Stimulated activated CD8-positive, alpha-beta memory T cell treated with anti-CD3 and anti-CD28 coated beads, Interleukin-15, amount 100 ng/mL, for 1 hour (primary cell): ENCODE results near the gene SGSM2.
"Not testable (repeated sequence)": the region's sequence is repeated elsewhere in the genome, so short reads cannot be mapped to it uniquely, and the experiment has no call there.

Source experiments
- DNase-seq: peaks from one replicate; pipeline ENCODE4 v3.0.0-alpha.2; 2020; ENCODE audit warnings: low read depth

The SGSM2 gene, protein sequence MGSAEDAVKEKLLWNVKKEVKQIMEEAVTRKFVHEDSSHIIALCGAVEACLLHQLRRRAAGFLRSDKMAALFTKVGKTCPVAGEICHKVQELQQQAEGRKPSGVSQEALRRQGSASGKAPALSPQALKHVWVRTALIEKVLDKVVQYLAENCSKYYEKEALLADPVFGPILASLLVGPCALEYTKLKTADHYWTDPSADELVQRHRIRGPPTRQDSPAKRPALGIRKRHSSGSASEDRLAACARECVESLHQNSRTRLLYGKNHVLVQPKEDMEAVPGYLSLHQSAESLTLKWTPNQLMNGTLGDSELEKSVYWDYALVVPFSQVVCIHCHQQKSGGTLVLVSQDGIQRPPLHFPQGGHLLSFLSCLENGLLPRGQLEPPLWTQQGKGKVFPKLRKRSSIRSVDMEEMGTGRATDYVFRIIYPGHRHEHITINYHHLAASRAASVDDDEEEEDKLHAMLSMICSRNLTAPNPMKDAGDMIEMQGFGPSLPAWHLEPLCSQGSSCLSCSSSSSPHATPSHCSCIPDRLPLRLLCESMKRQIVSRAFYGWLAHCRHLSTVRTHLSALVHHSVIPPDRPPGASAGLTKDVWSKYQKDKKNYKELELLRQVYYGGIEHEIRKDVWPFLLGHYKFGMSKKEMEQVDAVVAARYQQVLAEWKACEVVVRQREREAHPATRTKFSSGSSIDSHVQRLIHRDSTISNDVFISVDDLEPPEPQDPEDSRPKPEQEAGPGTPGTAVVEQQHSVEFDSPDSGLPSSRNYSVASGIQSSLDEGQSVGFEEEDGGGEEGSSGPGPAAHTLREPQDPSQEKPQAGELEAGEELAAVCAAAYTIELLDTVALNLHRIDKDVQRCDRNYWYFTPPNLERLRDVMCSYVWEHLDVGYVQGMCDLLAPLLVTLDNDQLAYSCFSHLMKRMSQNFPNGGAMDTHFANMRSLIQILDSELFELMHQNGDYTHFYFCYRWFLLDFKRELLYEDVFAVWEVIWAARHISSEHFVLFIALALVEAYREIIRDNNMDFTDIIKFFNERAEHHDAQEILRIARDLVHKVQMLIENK

DNA sequence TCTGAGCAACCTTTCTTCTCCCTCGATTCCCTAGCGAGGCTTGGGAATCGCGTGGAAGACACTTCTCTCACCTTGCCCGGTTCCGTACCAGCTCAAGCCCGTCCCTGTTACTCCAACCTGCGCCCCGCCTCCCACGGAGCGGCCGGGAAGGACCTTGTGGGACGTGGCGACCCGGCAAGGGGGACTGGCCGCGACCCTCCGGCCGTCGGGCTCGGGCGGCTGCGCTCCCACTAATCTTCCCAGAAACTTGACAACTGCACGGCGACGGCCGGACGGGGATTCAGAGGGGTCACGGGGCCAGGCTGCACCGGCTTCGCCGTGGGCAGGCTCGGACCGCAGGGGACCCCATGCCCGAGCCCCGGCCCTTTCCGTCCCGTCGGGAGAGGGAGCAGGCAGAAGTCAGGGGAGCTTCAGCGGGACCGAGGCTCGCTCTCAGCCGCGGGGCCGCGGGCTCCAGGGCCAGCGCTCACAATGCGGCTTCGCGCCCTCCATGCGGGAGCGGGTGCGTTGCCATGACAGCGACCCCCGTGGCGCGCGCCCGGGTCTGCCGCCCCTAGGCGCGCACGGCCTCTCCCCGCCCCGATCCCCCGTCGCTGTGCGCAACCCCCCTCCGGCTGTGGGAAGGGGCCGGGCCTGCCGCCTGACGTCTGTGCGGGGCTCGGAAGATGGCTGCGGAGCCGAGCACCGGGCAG is at the start of gene SGSM2:
SGSM2 (plus strand) TSS at position 650 of the 692 bp plus-strand sequence. CDS start 188 bp downstream, outside the sequence.
- DNase-seq, result no peak

DNA sequence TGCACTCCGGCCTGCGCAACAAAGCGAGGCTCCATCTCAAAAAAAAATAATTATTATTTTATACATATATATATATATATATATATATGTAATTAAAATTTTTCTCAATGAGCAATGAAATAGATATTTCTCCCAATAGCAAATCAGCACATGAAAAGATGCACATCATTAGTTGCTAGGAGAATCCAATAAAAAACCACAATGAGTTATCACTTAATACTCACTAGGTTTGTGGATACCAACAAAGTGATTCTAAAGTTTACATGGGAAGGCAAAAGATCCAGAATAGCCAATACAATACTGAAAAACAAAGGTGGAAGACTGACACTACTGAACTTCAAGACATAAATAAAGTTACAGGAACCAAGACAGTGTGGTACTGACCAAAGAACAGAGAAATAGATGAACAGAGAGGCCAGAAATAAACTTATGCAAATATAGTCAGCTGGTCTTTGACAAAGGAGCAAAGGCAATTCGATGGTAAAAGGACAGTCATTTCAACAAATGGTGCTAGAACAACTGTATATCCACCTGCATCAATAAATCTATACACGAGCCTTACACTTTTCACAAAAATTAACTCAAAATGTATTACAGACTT is 47.3 kb upstream of the SGSM2 start:
- DNase-seq, result no peak

DNA sequence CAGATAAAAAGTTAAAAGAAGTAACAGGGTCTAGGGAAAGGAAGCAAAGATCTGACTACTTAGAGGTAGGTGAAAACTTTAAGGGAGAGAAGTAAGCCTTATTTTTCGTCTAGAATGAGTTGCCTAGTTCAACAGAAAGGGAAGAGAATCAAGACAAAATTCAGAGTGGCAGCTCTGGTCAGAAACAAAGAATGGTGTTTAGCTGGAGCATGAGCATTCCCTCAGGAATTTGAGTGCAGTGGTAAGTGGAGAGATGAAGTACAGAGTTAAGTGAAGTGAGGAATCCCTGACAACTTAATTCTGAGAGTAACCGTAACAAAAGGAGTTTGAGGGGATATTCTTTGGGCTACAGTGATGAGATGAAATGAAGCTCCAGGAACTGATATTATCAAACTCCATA is 45.2 kb upstream of the SGSM2 start:
- DNase-seq, result no peak

DNA sequence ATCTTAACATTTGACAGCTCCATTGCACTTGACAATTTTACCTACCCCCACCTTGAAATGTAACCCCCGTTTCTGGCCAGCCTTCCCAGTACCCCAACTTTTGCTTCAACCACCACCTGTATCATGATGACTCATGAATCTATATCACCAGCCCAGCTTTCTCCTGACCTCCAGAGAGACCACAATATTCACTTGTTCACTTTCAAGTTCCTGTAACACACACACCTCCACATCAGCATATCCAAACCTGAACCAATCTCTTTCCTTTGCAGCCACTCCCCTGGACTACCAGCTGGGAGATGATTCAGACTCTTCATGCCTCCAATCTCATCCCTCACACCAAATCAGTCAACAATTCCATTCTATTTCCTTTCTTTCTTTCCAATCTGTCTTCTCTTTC is 41.7 kb upstream of the SGSM2 start:
- no peak for DNase-seq

DNA sequence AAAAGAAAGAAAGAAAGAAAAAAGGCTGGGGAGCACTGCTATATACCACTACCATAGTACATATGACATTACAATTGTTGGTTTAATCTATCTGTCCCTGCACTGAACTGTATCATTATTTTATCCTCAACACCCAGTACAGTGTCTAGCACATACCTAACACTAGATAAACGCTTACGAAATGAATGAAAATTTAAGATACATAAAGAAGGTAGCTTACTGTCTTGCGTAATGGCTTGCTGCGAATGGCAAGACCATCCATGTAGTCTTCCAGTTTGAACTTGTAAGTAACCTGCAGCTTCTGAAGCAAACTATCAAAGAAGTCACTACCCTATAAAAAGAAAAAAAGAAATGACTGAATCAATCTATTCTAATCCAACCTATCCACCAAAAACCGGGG is 40.3 kb upstream of the SGSM2 start:
- no peak for DNase-seq

DNA sequence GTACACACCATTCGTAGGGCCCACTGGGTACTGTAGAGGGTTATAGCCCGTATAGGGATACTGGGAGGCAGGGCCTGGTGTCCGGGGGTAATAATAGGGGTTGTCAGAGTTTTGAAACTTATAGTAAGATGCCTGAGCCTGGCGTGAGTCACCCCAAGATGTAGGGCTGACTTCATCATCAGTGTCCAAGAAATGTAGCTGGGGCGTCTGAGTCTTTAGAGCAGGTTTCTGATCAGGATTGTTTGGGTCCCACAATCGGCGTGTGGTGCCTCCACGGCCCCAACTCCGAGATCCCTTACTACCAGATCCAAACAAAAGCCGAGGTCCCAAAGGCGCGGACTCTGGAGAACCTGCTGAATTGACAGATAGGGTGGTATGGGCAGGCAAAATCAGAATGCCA is 38.2 kb upstream of the SGSM2 start:
- no peak for DNase-seq

DNA sequence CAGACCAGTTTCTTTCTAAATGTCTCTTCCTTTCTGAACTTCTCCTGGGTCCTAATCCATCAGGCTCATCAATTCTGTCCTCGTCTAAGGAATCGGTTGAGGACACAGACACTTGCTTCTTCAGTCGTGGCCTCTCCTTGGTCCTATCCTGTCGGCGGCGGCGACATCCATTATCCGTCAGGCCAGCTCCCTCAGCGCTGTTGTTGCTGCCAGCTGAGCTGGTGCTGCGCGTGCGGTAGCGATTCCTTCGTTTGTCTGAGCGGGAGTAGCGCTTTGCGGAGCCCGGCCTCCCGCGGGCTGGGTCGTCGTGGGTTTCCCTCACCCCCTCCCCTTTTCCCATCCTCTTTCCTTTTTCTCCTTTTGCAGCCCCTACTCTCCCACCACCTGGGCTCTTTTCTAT is 37.5 kb upstream of the SGSM2 start:
- DNase-seq, result no peak

DNA sequence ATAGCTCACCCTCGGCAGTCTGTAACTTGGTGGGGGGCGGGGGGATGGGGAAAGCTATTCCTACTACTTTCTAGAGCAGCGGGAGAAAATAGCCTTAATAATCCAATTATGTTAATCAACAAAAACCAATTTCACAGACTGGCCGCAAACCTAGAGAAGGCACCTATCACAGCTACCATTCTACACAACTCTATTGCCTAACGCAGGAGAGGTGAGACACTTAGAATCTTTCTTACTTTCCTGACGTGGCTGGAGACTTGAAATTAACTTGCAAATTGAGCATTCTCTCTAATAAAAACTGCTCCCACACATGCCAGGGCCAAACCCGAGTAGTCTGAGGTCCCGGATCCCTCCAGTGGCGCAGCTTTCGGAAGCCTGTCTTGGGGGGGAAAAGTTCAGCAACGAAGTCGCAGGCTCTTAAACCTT is 34.5 kb upstream of the SGSM2 start:
- no peak for DNase-seq

DNA sequence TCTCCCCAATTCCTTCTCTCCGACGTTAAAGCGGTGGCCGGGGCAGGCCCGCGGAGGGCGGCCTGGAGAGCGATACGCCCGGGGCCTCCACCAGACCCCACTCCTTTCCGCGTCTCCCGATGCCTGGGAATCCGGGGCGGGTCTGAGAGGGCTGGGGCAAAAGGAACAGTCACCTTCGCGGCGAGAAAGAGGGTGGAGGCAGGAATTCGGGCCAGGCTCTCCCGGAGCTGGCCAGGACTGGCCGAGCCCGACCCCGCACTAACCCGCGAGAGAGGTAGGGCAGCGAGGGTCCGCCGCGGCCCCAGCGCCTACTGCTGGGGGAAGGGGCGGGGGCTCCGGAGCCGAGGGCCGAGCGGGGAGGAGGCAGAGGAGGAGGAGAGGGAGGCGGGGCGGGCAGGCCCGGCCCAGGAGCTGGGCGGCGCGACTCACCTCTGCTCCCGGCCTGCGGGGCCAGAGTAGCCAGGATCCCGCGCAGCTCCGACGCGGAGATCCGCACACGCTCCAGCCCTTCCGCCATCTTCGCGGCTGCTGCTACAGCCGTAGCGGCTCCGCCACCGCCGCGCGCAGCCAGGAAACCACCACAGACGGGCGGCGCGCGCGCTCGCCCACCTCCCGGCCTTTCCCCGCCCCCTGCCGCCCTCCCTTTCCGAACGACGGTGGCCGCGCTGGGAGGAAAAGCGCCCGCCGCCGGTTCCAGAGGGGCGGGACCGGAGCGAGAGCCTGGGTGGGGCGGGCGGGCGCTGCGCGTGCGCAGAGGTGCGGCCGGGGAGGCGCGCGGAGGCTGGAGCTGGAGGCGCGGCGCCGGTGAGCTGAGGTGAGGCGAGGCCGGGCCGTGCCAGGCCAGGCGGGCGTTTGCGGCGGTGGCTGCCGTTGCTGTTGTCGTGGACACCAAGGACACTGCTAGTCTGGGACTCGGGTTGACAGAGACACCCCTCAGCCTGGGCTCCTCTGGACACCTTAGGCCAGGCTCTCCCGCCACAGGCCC is 33.8 kb upstream of the SGSM2 start, which contains the start of the genes SMG6 and SRR:
SMG6 (minus strand) TSS at position 582 of the 985 bp plus-strand sequence; CDS start at position 517, 65 bp downstream.
SRR (plus strand) TSS at position 747 of the 985 bp plus-strand sequence. CDS start 11,611 bp downstream, outside the sequence.
- DNase-seq, result peak; percentile 90

DNA sequence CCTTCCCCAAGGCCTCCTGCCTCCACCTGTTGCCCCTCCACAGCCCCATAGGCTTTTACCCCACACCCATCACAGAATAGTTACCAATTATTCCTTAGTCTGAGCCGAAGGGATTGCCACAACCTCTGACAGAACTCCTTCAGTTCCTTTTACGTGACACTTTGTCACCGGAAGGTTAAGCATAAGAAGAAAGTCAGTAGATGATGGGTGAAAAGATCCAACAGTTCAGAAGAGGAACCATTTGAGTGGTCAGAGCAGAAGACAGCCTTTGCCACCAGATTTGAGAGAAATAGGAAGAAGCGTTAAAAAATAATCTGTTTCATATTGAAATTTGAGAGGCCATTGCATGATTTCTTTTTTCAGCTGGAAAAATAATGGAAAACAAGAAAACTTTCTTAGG is 32.4 kb upstream of the SGSM2 start:
- no peak for DNase-seq

DNA sequence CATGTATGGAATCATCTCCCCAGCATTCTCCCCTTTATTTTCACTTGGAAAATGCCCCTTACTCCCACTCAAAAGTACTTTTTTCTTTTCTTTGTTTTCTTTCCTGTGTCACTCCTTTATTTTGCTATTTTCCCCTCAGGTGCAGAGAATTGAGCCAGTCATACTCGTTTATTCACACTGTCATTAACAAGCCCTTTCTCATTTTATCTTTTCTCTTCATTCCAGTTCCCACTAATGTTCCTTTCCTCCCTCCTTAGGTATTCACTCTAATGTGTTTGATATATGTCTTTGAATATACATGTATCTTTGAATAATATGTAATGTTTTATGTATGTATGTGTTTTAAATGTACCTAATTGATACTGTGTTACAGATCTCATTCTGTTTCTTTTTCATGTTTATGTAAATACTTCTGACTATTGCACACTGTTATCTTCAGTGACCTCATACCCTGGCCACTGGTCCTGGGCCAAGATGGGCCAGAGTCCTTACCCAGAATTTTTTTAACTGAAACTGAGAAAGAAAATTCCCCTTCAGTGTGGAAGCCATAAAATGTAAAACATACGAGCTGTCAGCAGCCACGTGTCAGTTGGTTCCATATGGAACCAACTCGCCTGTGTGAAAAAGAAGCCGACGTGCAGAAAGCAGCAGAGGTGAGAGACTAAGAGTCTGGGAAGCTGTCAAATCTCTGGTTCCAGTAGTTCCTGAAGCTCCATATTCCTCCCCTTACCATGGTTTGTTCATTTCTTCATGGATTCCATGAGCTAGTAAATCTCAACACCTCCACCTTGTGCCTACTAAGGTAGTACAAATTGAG is 27.8 kb upstream of the SGSM2 start:
- DNase-seq, result no peak

DNA sequence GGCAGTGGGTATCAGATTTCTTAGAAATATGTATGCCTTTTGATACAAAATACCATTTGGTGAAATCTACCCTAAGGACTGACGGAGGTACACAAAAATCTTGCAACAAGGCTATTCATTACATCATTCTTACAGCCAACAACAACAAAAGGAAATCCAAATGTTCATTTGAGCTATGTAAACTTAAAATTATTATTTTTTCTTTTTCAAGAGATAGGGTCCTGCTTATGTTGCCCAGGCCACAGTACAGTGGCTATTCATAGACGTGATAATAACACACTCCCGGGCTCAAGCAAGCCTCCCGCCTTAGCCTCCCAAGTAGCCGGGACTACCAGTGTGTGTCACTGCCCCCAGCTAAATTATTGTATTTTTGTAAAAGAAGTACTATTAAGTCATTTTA is 24.6 kb upstream of the SGSM2 start:
- DNase-seq, result no peak

DNA sequence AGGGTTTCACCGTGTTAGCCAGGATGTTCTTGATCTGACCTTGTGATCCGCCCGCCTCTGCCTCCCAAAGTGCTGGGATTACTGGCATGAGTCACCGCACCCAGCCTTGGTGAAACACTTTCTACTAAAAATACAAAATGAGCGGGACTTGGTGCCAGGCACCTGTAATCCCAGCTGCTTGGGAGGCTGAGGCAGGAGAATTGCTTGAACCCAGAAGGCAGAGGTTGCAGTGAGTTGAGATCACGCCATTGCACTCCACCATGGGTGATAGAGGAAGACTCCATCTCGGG is 20.4 kb upstream of the SGSM2 start:
- not testable (repeated sequence) for DNase-seq

DNA sequence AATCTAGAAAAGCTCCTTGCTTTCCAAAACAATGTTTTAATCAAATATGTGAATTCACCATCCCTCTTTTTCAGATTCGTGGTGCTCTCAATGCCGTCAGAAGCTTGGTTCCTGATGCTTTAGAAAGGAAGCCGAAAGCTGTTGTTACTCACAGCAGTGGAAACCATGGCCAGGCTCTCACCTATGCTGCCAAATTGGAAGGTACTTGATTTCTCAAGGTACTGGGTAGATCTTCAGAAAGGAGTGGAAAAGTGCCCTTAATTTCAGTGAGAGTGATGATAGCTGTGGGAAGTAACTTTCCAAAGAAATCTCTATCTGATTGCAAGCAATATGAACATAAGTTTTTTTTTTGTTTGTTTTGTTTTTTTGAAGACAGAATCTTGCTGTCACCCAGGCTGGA is 19.5 kb upstream of the SGSM2 start:
- no peak for DNase-seq

DNA sequence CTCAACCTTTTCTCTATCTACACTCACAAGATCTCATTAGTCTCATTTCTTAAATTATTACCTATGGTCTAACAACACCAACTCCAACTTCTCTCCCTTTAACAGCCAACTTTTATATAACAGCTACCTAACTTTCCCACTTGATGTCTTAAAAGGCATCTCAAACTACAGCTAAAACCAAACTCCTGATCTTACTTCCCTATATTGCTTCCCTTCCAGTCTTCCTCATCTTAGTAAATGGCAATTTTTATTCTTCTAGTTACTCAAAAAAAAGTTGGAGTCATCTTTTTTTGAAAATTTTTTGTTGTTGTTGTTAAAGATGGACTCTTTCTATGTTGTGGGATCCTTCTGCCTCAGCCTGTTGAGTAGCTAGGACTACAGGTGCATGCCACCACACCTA is 18.2 kb upstream of the SGSM2 start:
- no peak for DNase-seq

DNA sequence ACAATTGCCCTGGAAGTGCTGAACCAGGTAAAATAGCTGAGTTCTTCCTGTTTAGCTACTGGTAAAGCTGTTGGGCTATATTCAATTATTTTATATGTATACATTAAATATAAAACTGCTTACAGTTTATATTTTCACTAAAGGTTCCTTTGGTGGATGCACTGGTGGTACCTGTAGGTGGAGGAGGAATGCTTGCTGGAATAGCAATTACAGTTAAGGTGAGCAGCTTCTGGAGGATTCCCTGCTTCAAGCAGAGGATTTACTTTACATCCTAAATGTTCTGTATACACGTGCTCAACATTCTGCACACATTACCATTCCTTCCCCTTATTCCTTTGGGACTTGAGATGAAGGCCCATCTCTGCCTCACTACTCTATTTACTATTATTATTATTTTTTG is 15.9 kb upstream of the SGSM2 start:
- DNase-seq, result no peak

DNA sequence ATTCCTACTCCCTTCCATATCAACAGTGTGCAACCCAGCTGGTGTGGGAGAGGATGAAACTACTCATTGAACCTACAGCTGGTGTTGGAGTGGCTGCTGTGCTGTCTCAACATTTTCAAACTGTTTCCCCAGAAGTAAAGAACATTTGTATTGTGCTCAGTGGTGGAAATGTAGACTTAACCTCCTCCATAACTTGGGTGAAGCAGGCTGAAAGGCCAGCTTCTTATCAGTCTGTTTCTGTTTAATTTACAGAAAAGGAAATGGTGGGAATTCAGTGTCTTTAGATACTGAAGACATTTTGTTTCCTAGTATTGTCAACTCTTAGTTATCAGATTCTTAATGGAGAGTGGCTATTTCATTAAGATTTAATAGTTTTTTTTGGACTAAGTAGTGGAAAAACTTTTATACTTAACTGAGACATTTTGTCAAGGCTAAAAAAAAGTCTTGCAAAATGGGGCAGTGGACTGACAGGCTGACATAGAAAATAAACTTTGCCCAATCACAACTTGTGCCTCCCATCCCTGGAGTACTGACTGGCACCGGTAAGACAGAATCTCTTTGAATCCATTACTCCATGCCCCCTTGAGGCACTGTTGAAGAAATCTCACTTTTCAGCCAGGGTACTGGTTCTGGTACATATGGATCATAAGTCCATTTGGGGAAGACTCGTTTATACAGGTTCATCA is 13.5 kb upstream of the SGSM2 start:
- no peak for DNase-seq

DNA sequence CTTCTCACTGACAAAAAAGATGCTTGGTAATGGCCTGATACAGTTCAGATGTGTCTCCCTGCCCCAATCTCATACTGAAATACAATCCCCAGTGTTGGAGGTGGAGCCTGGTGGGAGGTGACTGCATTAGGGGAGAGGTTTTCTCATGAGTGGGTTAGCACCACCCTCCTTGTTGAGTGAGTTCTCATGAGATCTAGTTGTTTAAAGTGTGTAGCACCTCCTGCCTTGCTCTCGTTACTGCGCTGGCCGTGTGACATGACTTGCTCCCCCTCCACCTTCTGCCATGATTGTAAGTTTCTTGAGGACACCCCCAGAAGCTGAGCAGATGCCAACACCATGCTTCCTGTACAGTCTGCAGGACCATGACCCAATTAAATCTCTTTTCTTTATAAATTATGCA is 6.0 kb upstream of the SGSM2 start:
- no peak for DNase-seq

DNA sequence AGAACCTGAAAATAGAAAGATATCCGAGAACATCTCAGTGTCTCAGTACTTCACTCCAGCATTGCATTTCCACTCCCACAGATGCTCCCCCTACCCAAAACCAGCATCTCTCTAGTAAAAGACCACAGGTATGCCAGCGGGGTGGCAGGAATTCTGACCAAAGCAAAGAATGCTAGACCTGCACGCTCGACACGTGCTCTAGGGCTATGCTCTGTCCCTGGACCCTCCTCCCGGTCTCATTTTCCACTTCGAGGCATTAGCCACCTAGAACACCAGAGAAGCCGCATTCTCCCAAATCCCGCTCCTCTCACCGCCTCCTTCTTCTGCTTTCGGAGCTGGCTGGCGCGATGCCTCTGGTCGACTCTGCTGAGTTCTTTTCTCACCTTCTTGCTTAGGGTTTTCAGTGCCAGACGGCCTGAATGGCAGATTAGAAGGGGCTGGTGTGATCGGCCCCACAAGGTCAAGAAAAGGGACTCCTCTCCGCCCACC is 1.5 kb upstream of the SGSM2 start:
- DNase-seq, result no peak
